Right lobe of liver (tissue), 6 donors: ENCODE measurements around the gene B2M. TPM values are rescaled to one million over a fixed set of nuclear protein-coding genes. Genes with fewer than 3 reads are reported as not detected.
"Not testable (repeated sequence)": the region's sequence is repeated elsewhere in the genome, so short reads cannot be mapped to it uniquely, and the experiment has no call there.

ENCODE experiments used
- ATAC-seq, 4 donors: fragments of 200-7000 bp; cut with Tn5 transposase; one replicate each; pipeline ENCODE4 v1.9.1; 2020; ENCODE audit warnings: mild to moderate bottlenecking in 4 of 4, moderate library complexity in 4 of 4
- DNase-seq, 3 donors: peaks; one replicate each; pipeline ENCODE4 v3.0.0-alpha.2; 2020
- H3K27ac ChIP-seq, 3 donors: fragments of 200-600 bp; one replicate each; pipeline ENCODE4 v1.8.0; 2022
- H3K27me3 ChIP-seq, 2 donors: fragments of 200-600 bp; one replicate each; pipeline ENCODE4 v1.8.0; 2022
- H3K36me3 ChIP-seq, 4 donors: fragments of 200-600 bp; sonication (generic) in 1 of 4; one replicate each; pipeline versions ENCODE4 v1.5.1 to v1.8.0; 2017 to 2022; ENCODE audit warnings: control low read depth in 1 of 4
- H3K4me1 ChIP-seq, 4 donors: fragments of 200-600 bp; sonication (generic) in 1 of 4; one replicate each; pipeline versions ENCODE4 v1.5.1 to v1.8.0; 2017 to 2022; ENCODE audit warnings: control low read depth in 1 of 4
- H3K4me3 ChIP-seq, 3 donors: fragments of 200-600 bp; one replicate each; pipeline ENCODE4 v1.8.0; 2022
- H3K9me3 ChIP-seq, 4 donors: fragments of 200-600 bp; sonication (generic) in 1 of 4; one replicate each; pipeline versions ENCODE4 v1.5.1 to v1.8.0; 2017 to 2022; ENCODE audit warnings: control low read depth in 1 of 4
- POLR2A ChIP-seq: fragments of 450-650 bp; IDR thresholded peaks from one replicate; pipeline ENCODE4 v1.6.1; 2017; ENCODE audit warnings: antibody characterized with exemption, mild to moderate bottlenecking
- WGBS: methylation state at CpG from one replicate; pipeline ENCODE4 v1.1.6; 2018; ENCODE audit warnings: low coverage, low lambda C conversion rate; ENCODE audit not compliant: insufficient coverage; ENCODE audit errors: missing lambda C conversion rate; 5-methylcytosine and 5-hydroxymethylcytosine counted together
- intact Hi-C, 2 donors: fragments of 100-400 bp; cut with DNase I; formaldehyde crosslinking; loops; one replicate each; pipeline versions ENCODE4 v1.11.2 to v1.14.1; 2022
- total RNA-seq, 6 experiments: library from RNA; depleted of rRNA in 2 of 6; stranded (reverse); fragments of >200 nt in 2 of 6; fragmentation: NEBNext Ultra II Directional in 3 of 6; extraction: Animal tissue kit (Norgen Biotek cat#: 25700) in 3 of 6; gene quantifications; one replicate each; pipeline versions ENCODE4 v1.1.0 to v1.2.4, GENCODE V29; 2016 to 2023
- TF ChIP-seq, protein P1 (sequence below), 4 donors: fragments of 200-600 bp in 3 of 4; fragments of 450-650 bp in 1 of 4; IDR thresholded peaks; one replicate each; pipeline versions ENCODE4 v1.5.1 to v1.8.0; 2016 to 2022; ENCODE audit warnings: antibody characterized with exemption in 4 of 4, mild to moderate bottlenecking in 2 of 4
- donor health status: DM: no; HTN: yes; CAD: no.
- donor health status: DM: no; HTN: no; CAD: no.
- donor health status: DM: no; HTN: no; CAD: no.
- donor health status: DM: no; HTN: yes; CAD: no.
- donor health status: DM: no; HTN: yes; CAD: no.

Gene B2M
- total RNA-seq, 6 experiments from 2014 or later = 894 to 5,671 (median 2,154) TPM

DNA sequence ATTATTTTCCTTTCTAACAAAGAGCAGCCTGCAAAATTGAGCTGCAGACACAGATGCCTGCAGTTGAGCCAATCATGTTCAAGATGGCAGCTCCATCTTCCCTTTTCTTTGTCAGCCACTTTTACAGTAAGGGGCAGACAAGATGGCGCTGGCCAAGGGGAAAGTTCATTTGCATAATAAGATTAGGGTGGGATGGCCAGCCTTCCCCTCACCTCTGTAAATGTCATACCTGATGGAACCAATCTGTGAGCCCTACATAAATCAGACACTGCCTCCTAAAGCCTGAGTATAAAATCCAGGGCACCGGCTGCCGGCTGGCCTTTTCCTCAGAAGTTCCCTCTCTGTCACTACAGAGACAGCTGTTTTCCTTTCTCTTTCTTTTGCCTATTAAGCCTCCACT is 16.0 kb upstream of the B2M start:
- H3K27ac ChIP-seq = no peak overlapping the region
- H3K27me3 ChIP-seq = no peaks in the 10 kb centered on the region
- WGBS = 34% methylated on average over 2 of the region's 3 CpGs
- no peaks in the 10 kb centered on the region for H3K36me3 ChIP-seq
- H3K4me3 ChIP-seq = no peak overlapping the region
- intact Hi-C loops = no loop called here
- TF ChIP-seq, protein P1, sequence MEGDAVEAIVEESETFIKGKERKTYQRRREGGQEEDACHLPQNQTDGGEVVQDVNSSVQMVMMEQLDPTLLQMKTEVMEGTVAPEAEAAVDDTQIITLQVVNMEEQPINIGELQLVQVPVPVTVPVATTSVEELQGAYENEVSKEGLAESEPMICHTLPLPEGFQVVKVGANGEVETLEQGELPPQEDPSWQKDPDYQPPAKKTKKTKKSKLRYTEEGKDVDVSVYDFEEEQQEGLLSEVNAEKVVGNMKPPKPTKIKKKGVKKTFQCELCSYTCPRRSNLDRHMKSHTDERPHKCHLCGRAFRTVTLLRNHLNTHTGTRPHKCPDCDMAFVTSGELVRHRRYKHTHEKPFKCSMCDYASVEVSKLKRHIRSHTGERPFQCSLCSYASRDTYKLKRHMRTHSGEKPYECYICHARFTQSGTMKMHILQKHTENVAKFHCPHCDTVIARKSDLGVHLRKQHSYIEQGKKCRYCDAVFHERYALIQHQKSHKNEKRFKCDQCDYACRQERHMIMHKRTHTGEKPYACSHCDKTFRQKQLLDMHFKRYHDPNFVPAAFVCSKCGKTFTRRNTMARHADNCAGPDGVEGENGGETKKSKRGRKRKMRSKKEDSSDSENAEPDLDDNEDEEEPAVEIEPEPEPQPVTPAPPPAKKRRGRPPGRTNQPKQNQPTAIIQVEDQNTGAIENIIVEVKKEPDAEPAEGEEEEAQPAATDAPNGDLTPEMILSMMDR (IDR thresholded peaks at IDR 0.05) = no peak
- no peak for TF ChIP-seq POLR2A
- H3K9me3 ChIP-seq = no peaks in the 10 kb centered on the region
- H3K4me1 ChIP-seq = no peaks in the 10 kb centered on the region
- ATAC-seq (no peak), DNase-seq (no peak)

DNA sequence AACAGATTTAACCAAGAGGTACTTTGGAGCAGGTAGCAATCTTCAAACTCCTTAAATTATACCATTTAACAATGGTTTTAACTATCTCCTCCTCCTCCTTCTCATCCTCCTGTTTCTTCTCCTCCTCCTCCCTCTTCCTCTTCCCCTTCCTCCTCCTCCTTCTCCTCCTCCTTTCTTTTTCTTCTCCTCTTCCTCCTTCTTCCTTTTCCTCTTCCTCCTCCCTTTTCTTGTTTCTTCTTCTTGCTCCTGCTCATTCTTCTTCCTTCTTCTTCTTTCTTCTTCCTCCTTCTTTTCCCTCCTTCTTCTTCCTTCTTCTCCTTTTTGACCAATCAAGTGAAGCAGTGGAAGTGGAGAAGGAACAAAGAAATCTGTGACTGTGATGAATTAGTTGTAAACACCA is 14.3 kb upstream of the B2M start:
- Histone ChIP-seq H3K36me3 (no peaks in the 10 kb centered on the region), H3K27ac (no peak overlapping the region), H3K9me3 (no peaks in the 10 kb centered on the region), H3K27me3 (no peaks in the 10 kb centered on the region), H3K4me3 (no peak overlapping the region), H3K4me1 (no peaks in the 10 kb centered on the region)
- DNase-seq = no peak
- intact Hi-C loops = no loop called here
- ATAC-seq = no peak
- TF ChIP-seq, protein P1 (IDR thresholded peaks at IDR 0.05) = no peak
- no peak for TF ChIP-seq POLR2A

DNA sequence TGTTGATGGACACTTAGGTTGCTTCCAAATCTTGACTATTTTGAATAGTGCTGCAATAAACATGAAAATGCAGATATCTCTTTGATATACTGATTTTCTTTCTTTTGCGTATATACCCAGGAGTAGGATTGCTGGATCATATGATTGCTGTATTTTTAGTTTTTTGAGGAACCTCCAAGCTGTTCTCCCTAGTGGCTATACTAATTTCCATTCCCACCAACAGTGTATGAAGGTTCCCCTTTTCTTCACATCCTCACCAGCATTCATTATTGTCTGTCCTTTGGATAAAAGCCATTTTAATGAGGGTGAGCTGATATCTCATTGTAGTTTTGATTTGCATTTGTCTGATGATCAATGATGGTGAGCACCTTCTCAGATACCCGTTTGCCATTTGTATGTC is 12.7 kb upstream of the B2M start:
- Histone ChIP-seq H3K4me1 (no peaks in the 10 kb centered on the region), H3K27me3 (no peaks in the 10 kb centered on the region), H3K36me3 (no peaks in the 10 kb centered on the region), H3K27ac (no peak overlapping the region), H3K9me3 (no peaks in the 10 kb centered on the region), H3K4me3 (no peak overlapping the region)
- intact Hi-C loops = no loop called here
- DNase-seq = no peak
- TF ChIP-seq POLR2A = no peak
- TF ChIP-seq, protein P1 (IDR thresholded peaks at IDR 0.05) = no peak
- WGBS = 88% methylated on average over 2 of the region's 2 CpGs
- no peak for ATAC-seq

DNA sequence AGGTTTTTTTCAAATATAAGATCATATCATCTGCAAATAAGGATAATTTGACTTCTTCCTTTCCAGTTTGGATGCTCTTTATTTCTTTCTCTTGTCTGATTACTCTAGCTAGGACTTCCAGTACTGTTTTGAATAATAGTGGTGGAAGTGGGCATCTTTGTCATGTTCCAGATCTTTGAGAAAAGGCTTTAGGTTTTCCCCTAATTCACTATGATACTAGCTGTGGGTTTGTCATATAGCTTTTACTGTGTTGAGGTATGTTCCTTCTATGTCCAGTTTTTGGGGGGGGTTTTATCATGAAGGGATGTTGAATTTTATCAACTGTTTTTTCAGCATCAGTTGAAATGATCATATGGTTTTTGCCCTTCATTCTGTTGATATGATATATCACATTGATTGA is 10.6 kb upstream of the B2M start:
- H3K36me3 ChIP-seq, H3K9me3 ChIP-seq, ATAC-seq, H3K27ac ChIP-seq, H3K27me3 ChIP-seq, H3K4me1 ChIP-seq, intact Hi-C loops, DNase-seq, H3K4me3 ChIP-seq: not testable (repeated sequence)

DNA sequence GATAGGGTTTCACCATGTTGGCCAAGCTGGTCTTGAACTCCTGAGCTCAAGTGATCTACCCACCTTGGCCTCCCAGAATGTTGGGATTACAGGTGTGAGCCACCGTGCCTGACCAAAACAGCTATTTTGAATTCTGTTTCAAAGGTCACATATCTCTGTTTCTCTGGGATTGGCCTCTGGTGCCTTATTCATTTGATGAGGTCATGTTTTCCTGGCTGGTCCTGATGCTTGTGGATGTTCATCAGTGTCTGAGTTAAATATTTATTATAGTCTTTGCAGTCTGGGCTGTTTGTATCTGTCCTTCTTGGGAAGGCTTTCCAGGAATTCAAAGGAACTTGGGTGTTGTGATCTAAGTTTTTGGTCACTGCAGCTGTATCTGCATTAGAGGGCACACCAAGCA is 5.3 kb upstream of the B2M start:
- DNase-seq (no peak), ATAC-seq (peak in 1 of 4 donors; percentile 40)
- Histone ChIP-seq H3K36me3 (no peaks in the 10 kb centered on the region), H3K4me1 (no peaks in the 10 kb centered on the region), H3K4me3 (no peak overlapping the region), H3K27me3 (no peaks in the 10 kb centered on the region), H3K9me3 (no peaks in the 10 kb centered on the region), H3K27ac (no peak overlapping the region)
- no peak for TF ChIP-seq POLR2A
- TF ChIP-seq, protein P1 (IDR thresholded peaks at IDR 0.05) = no peak
- intact Hi-C loops = no loop called here
- 0% methylated on average over 1 of the region's 1 CpG for WGBS
